Coronary artery (tissue), 2 donors: ENCODE measurements around the gene KLHDC10.
"Not testable (repeated sequence)": the region's sequence is repeated elsewhere in the genome, so short reads cannot be mapped to it uniquely, and the experiment has no call there.

Experiments
- DNase-seq: peaks from one replicate; pipeline ENCODE4 v3.0.0-alpha.2; 2017; ENCODE audit warnings: low spot score
- H3K27ac ChIP-seq, 2 donors: fragments of 200-600 bp; sonication (generic); one replicate each; pipeline ENCODE4 v1.5.1; 2016 to 2019
- H3K4me3 ChIP-seq: fragments of 200-600 bp; sonication (generic); 2 replicates; pipeline ENCODE4 v1.5.1; 2016; ENCODE audit warnings: mild to moderate bottlenecking, moderate library complexity
- TF ChIP-seq, protein P1 (sequence below): fragments of 200-600 bp; sonication (generic); IDR thresholded peaks from one replicate; pipeline ENCODE4 v1.5.1; 2019; ENCODE audit warnings: antibody characterized with exemption

KLHDC10 gene

DNA sequence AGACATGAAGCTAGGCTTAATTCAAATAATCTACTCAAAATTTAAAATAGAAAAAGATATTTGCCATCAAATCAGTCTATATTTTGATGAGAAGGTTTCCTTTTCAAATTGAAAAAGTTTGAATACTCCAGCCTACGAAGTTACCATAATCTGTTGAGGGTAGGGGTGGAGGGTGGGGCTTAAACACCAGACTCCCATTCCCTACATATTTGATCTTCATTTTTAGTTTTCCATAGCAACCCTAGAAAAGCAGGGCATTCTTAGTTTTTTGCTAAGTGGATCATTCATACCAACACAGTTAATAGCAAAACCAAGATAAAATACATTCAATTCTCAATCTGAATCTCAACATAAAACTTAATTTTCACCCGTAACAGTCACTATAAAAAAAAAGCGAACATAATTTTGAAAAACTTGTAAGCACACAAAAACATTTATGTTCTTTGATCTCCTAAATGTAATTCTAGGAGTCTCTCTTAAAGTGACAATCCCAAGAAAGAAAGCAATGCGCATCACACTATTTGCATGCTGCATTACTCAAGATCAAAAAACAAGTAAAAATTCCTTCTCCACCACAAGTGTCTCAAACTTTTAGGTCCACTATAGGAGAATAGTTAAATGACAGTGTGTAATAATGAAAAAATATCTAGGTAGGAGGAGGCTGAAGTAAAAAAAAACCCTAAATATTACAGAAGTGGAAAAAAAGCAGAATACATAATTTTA lies 104.1 kb downstream of the KLHDC10 start:
- TF ChIP-seq, protein P1, sequence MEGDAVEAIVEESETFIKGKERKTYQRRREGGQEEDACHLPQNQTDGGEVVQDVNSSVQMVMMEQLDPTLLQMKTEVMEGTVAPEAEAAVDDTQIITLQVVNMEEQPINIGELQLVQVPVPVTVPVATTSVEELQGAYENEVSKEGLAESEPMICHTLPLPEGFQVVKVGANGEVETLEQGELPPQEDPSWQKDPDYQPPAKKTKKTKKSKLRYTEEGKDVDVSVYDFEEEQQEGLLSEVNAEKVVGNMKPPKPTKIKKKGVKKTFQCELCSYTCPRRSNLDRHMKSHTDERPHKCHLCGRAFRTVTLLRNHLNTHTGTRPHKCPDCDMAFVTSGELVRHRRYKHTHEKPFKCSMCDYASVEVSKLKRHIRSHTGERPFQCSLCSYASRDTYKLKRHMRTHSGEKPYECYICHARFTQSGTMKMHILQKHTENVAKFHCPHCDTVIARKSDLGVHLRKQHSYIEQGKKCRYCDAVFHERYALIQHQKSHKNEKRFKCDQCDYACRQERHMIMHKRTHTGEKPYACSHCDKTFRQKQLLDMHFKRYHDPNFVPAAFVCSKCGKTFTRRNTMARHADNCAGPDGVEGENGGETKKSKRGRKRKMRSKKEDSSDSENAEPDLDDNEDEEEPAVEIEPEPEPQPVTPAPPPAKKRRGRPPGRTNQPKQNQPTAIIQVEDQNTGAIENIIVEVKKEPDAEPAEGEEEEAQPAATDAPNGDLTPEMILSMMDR, result no peak
- Histone ChIP-seq H3K4me3 (no peak overlapping the region), H3K27ac (no peak overlapping the region)
- no peak for DNase-seq

DNA sequence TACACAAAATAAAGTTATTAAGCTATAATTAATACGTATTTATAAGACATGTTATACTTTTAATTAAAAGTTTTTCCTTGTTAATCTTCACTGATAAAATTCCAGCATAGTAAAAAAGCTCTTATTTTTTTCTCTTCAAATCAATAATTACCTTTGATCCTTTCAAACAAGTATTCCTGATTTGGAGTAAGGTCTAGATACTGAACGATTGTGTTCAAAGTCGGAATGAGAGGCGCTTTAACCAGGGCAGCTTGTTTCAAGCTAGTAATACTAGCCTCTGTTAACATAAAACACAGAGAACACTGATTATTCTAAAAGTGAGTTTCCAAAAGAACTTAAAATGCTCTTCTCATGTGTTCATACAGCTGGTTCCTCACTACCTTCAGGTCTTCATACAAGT lies 107.9 kb downstream of the KLHDC10 start:
- no peak overlapping the region for H3K4me3 ChIP-seq
- H3K27ac ChIP-seq, result no peak overlapping the region
- TF ChIP-seq, protein P1, result no peak
- DNase-seq, result no peak

DNA sequence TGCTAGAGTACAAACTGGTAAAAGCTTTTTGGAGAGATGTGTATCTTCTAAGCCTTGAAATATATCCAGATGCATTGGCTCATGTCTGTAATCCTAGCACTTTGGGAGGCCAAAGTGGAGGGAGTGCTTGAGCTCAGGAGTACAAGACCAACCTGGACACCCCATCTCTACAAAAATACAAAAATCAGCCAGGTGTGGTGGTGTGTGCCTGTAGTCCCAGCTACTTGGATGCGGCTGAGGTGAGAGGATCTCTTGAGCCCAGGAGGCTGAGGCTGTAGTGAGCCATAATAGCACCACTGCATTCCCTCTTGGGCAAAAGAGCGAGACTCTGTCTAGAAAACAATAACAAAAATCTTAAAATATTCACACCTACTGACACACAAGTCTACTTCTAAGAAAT lies 109.3 kb downstream of the KLHDC10 start:
- no peak overlapping the region for H3K4me3 ChIP-seq
- TF ChIP-seq, protein P1, result no peak
- no peak overlapping the region for H3K27ac ChIP-seq
- no peak for DNase-seq

DNA sequence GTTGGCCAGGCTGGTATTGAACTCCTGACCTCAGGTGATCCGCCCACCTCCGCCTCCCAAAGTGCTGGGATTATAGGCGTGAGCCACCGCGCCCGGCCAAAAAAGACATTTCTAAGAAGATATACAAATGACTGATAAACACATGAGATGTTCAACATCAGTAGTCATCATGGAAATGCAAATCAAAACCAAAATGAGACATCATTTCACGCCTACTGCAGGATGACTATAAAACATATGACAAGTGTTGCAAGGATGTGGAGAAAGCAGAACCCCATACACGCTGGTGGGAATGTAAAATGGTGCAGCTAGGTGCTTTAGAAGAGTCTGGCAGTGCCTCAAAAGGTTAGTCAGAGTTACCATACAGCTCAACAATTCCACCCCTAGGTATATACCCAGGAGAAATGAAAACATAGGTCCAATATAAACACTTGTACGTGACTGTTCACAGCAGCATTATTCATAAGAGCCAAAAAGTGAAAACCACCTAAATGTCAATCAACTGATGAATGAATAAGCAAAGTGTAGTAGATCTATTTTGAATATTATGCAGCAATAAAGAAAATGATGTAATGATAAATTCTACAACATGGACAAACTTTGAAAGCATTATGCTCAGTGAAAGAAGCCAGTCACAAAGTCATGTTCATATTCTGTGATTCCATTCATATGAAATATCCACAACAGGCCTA lies 110.4 kb downstream of the KLHDC10 start:
- no peak overlapping the region for H3K27ac ChIP-seq
- no peak overlapping the region for H3K4me3 ChIP-seq
- TF ChIP-seq, protein P1, result no peak
- no peak for DNase-seq

DNA sequence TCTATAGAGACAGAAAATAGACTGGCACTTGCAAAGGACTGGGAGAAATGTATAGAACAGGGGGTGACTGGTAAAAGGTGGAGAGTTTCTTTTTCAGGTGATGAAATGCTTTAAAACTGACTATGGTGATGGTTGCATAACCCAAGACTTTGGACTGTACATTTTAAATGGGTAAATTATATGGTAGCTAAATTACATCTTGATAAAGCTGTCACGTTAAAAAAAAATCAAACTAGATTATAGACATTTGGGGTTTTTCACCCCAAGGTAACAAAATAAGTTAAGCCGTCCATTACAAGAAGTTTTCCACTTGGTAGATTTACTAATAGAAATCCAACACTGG lies 110.9 kb downstream of the KLHDC10 start:
- no peak overlapping the region for H3K4me3 ChIP-seq
- no peak for DNase-seq
- TF ChIP-seq, protein P1, result no peak
- no peak overlapping the region for H3K27ac ChIP-seq

DNA sequence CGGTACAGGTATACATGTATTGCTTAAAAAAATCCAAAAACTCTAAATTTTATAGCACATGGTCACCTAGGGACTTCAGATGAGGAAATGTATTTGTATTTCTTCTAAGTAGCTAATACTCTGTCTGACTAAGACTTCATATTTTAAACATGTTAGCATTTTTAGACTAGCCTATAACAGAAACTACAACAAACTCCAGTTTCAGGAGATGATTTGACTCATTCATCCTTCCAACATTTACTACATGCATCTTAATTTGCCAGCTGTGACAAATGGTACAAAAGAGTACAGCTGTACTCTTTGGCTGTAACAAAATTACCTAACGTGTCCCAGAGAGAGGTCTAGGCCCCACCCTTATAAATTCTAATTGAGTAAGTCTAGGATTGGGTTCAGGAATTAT lies 112.7 kb downstream of the KLHDC10 start:
- H3K27ac ChIP-seq, result no peak overlapping the region
- no peak for DNase-seq
- H3K4me3 ChIP-seq, result no peak overlapping the region
- TF ChIP-seq, protein P1, result no peak

DNA sequence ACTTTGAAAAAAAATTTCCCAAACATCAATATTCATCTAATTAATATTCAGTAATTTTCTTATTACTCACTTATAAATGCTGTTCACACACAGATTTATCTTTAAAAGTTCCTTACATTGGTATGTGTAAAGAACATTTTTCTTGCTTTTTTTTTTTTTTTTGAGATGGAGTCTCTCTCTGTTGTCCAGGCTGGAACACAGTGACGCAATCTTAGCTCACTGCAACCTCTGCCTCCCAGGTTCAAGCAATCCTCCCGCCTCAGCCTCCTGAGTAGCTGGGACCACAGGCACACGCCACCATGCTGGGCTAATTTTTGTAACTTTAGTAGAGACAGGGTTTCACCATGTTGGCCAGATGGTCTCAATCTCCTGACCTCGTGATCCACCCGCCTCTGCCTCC lies 114.0 kb downstream of the KLHDC10 start:
- H3K27ac ChIP-seq, H3K4me3 ChIP-seq, DNase-seq: not testable (repeated sequence)
